ENCODE data around the gene SS18L1.

DNA sequence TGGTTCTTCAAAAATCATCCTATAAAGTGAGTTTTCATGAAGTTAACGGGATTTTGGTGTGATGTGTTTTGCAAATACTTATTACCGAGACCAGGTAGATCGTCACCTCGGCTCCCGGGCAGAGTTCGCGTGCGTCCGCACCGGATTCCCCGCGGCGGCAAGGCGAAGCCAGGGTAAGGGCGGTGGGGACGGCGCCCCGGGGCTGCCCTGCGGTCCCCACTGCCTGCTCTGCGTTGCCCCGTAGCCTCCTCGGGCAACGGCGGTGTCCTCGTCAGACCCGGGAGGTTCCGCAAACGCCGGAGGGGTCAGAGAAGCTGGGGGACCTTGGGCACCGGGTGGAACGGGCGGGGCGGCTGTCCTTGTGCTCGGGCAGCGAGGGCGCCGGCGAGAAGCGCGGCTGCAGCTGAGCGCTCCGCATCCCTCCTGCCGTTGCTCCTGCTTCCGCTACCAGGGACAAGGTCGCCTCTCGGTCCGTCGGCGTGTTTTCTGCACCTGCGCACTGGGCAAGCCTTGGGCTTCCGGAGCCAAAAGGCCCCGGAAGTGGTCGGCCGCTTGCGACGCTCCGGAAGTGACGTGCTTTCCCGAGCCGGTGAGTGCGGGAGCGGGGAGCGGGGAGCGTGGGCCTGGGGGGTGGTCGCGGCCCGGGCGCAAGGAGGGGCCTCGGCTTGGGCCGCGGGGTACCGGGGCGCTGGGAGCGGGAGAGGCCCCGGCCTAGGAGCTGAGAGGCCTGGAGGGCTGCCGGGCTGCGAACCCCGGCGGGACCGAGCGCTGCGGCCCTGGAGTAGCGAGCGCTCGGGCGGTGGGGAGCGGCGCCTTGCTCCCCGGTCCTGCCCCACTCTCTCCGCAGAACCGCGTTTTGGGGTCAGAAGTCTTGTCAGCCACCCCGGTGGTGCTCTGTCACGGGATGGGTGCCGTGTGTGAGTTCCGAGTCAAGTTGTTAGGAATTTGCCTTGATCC is 39.2 kb downstream of the SS18L1 start, which contains the start of gene MTG2:
- TF ChIP-seq, protein P1, sequence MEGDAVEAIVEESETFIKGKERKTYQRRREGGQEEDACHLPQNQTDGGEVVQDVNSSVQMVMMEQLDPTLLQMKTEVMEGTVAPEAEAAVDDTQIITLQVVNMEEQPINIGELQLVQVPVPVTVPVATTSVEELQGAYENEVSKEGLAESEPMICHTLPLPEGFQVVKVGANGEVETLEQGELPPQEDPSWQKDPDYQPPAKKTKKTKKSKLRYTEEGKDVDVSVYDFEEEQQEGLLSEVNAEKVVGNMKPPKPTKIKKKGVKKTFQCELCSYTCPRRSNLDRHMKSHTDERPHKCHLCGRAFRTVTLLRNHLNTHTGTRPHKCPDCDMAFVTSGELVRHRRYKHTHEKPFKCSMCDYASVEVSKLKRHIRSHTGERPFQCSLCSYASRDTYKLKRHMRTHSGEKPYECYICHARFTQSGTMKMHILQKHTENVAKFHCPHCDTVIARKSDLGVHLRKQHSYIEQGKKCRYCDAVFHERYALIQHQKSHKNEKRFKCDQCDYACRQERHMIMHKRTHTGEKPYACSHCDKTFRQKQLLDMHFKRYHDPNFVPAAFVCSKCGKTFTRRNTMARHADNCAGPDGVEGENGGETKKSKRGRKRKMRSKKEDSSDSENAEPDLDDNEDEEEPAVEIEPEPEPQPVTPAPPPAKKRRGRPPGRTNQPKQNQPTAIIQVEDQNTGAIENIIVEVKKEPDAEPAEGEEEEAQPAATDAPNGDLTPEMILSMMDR (IDR thresholded peaks at IDR 0.05): peak in 2 of 5 experiments; percentile 8 to 19
- TF ChIP-seq EP300 (IDR thresholded peaks at IDR 0.05; ENCODE audit: low read depth): no peak
